ENCODE results near the gene POLN. TPM values are rescaled to one million over a fixed set of nuclear protein-coding genes. Genes with fewer than 3 reads are reported as not detected.

The POLN gene
- total and polyA plus RNA-seq, 2 of the 4 experiments (the other 2 are of a cell fraction), result 0.63 to 0.72 TPM

GRCh38 chr4:2083116-2083825 is 158.7 kb downstream of the POLN start:
- H4K20me1 ChIP-seq (ENCODE audit: insufficient read depth, low read length), result no peaks in the 10 kb centered on the region
- TF ChIP-seq CTCF (conservative IDR thresholded peaks at IDR 0.05; ENCODE audit: low read depth, low read length) (no peak), RAD21 (IDR thresholded peaks at IDR 0.05; ENCODE audit: low read length) (no peak), RFX5 (IDR thresholded peaks at IDR 0.05; ENCODE audit: low read depth, low read length) (no peak), MAZ (IDR thresholded peaks at IDR 0.05; ENCODE audit: borderline replicate concordance, low read depth, low read length) (no peak), POLR2A (IDR thresholded peaks at IDR 0.05; ENCODE audit: low read depth, low read length) (no peak), MXI1 (IDR thresholded peaks at IDR 0.05; ENCODE audit: borderline replicate concordance, low read depth, low read length) (no peak), NFE2L2 (IDR thresholded peaks at IDR 0.05; ENCODE audit: low read depth, low read length) (no peak), RCOR1 (IDR thresholded peaks at IDR 0.05; ENCODE audit: insufficient replicate concordance, low read length) (no peak), BHLHE40 (IDR thresholded peaks at IDR 0.05; ENCODE audit: low read depth, low read length) (no peak), CHD1 (IDR thresholded peaks at IDR 0.05; ENCODE audit: low read depth, low read length) (no peak), MAFK (IDR thresholded peaks at IDR 0.05; ENCODE audit: low read depth, low read length) (no peak), FOS (IDR thresholded peaks at IDR 0.05; ENCODE audit: low read depth, low read length) (no peak), USF2 (IDR thresholded peaks at IDR 0.05; ENCODE audit: low read depth, low read length) (no peak), SMC3 (IDR thresholded peaks at IDR 0.05; ENCODE audit: low read depth, low read length) (no peak), CEBPB (IDR thresholded peaks at IDR 0.05; ENCODE audit: low read depth, low read length) (no peak)
- TF ChIP-seq, protein P1, sequence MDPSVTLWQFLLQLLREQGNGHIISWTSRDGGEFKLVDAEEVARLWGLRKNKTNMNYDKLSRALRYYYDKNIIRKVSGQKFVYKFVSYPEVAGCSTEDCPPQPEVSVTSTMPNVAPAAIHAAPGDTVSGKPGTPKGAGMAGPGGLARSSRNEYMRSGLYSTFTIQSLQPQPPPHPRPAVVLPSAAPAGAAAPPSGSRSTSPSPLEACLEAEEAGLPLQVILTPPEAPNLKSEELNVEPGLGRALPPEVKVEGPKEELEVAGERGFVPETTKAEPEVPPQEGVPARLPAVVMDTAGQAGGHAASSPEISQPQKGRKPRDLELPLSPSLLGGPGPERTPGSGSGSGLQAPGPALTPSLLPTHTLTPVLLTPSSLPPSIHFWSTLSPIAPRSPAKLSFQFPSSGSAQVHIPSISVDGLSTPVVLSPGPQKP (IDR thresholded peaks at IDR 0.05; ENCODE audit: borderline replicate concordance, low read depth, low read length), result no peak
- H3K4me2 ChIP-seq (ENCODE audit: low read depth, low read length), result no peak overlapping the region
- CTCF ChIA-PET, result interaction anchor here (1.2 kb wide), 1 partner anchor 26 kb away, joined by 3 read pairs; no protein-coding TSS in a partner anchor
- H3K27me3 ChIP-seq (ENCODE audit: control insufficient read depth, insufficient read depth, low read length), result peaks cover 23% of the 10 kb centered on the region
- no peak overlapping the region for H3K18ac ChIP-seq (ENCODE audit: low read depth, low read length)
- POLR2A ChIA-PET (ENCODE audit: unreplicated experiment), result no interaction called here
- peak overlapping the region; percentile 24 for H2AFZ ChIP-seq (replicated peaks; ENCODE audit: low read length, poor library complexity)
- no peaks in the 10 kb centered on the region for H3K4me1 ChIP-seq (ENCODE audit: control insufficient read depth, insufficient read depth, low read length)
- dilution Hi-C loops (cut with HindIII; ENCODE audit: low sequenced_read_pairs, unreplicated experiment) (no loop called here), intact Hi-C loops (cut with micrococcal nuclease) (no loop called here), in situ Hi-C loops (cut with MboI; ENCODE audit: low sequenced_read_pairs) (no loop called here)
- H2BK15ac ChIP-seq (ENCODE audit: low read depth, low read length), result no peak overlapping the region
- H4K8ac ChIP-seq (ENCODE audit: low read depth in 2 of 2, low read length in 2 of 2), result no peak overlapping the region
- H3K9me3 ChIP-seq (ENCODE audit: control insufficient read depth, insufficient read depth, low read length), result no peaks in the 10 kb centered on the region
- H4K91ac ChIP-seq (ENCODE audit: insufficient read depth, low read depth, low read length), result no peak overlapping the region
- H3K23ac ChIP-seq (ENCODE audit: low read depth, low read length), result no peak overlapping the region
- H3K56ac ChIP-seq (ENCODE audit: extremely low read depth, insufficient read depth, low read length), result no peak overlapping the region
- H3K9ac ChIP-seq (ENCODE audit: low read depth, low read length), result no peak overlapping the region
- H3K14ac ChIP-seq (replicated peaks; ENCODE audit: low read depth, low read length), result no peak overlapping the region
- ATAC-seq (ENCODE audit: low read depth), result no peak
- no TSS peak for BruUV-seq (replicated peaks)
- no peaks in the 10 kb centered on the region for H3K36me3 ChIP-seq (ENCODE audit: control insufficient read depth, insufficient read depth, low read length)
- H4K5ac ChIP-seq (ENCODE audit: low read depth, low read length), result no peak overlapping the region
- no peaks in the 10 kb centered on the region for H3K9me1 ChIP-seq (ENCODE audit: insufficient read depth, low read length)
- H2AK5ac ChIP-seq (ENCODE audit: low read depth, low read length), result no peak overlapping the region
- no peaks in the 10 kb centered on the region for H3K79me1 ChIP-seq (ENCODE audit: low read depth in 1 of 2, low read length in 2 of 2)
- no peak overlapping the region for H3K4ac ChIP-seq (ENCODE audit: low read depth, low read length)
- no peak overlapping the region for H3K27ac ChIP-seq (ENCODE audit: insufficient read depth, low read length)
- WGBS, 2 experiments (ENCODE audit: extremely low coverage in 2 of 2, insufficient read length in 1 of 2), result 50% methylated on average over 10 of the region's 15 CpGs; no CpG with 5 or more reads in 1 of the 2 experiments
- H2BK120ac ChIP-seq (ENCODE audit: low read depth, low read length), result no peak overlapping the region
- H2BK5ac ChIP-seq (ENCODE audit: low read depth, low read length, poor library complexity, severe bottlenecking), result no peak overlapping the region
- H2AK9ac ChIP-seq (replicated peaks; ENCODE audit: low read depth, low read length, poor library complexity), result no peak overlapping the region
- H2BK20ac ChIP-seq (ENCODE audit: low read depth, low read length), result no peak overlapping the region
- H3K4me3 ChIP-seq (ENCODE audit: insufficient read depth, low read depth, low read length), result no peak overlapping the region
- DNase-seq, result no peak

All from IMR-90 (cell line).